GM21526 (cell line): ENCODE measurements around the gene OR5H6.
"Not testable (repeated sequence)": the region's sequence is repeated elsewhere in the genome, so short reads cannot be mapped to it uniquely, and the experiment has no call there.

ENCODE experiments used
- ATAC-seq: cut with Tn5 transposase; IDR thresholded peaks from one replicate; pipeline ENCODE4 v1.9.1; 2021; ENCODE audit warnings: moderate library complexity; ENCODE audit not compliant: unreplicated experiment, low FRiP score

The OR5H6 gene

DNA sequence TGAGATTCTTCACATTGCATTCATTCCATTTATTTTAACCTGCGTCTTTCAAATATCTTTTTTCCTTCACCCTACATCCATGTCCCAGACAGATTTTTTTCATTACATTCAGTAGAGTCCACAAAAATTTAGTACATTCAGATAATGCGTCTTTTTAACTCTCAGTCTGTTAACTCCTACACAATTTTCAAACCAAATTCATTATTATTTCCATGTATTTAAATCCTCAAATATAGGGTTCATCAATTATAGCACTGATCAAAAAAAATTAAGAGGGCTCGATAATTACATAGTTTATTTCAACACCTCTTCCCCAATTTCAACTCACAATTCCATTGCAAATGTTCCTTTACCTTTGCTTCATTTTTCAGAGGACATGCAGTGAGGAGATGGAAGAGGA, at the start of gene OR5H6:
TSS of gene OR5H6 (plus strand) at position 301 of the 400 bp plus-strand sequence. CDS start at position 390, 89 bp downstream.
- ATAC-seq = no peak

DNA sequence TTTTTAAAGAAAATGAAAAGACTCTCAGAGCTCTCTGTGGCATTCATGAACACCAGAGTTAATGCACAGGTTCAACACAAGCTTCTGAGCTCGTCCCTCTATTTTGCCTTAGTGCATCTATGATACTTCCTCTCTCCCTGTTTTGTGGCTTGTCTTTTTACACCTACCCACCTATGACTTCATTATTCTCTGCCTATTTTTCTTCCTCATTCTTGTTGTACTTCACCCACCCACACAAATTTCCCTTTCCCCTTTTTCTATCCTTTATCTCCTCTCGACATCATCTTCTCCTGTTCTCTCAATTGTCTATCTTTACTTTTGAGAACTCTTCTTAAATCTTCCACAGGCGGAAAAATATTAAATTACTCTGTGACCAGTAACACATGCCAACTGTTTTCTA, 49.0 kb upstream of the OR5H6 start:
- ATAC-seq = no peak

DNA sequence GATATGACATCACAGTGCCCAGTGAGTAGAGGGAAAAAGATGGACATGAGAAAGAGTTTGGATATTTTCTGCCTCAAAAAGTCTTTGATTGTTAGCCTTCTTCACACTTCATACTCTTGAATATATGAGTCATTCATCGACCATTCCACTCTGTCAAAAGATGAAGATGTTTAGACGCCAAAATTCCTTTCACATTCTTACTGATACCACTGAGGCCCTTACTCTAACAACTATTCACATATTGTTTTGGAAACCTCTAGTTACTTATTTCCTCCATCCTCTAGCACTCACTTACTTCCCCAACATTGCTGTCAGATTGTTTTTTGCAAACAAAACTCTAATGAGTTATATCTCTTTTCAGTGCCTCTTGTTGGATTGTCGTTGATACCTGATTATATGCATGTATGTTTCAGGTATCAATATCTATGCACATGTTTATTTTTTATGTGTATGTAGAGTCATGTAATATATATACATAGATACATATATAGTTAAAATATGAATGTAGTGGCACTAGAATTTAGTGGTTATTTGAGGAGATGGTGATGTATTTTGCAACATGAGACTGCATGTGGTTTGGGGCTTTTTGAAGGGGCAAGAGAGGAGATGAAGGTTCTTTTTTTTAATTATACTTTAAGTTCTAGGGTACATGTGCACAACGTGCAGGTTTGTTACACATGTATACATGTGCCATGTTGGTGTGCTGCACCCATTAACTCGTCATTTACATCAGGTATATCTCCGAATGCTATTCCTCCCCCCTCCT, 40.0 kb upstream of the OR5H6 start:
- no peak for ATAC-seq

DNA sequence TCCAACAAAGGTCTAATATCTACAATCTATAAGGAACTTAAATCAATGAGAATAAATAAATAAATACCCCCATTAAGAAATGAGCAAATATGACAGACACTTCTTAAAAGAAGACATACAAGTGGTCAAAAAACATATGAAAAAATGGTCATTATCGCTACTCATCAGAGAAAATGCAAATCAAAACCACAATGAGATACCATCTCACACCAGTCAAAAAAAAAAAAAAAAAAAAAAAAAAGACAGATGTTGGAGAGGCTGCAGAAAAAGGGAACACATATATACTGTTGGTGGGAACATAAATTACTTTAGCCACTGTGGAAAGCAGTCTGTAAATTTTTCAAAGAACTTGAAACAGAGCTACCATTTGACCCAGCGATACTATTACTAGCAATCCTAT, 31.6 kb upstream of the OR5H6 start:
- ATAC-seq = no peak

DNA sequence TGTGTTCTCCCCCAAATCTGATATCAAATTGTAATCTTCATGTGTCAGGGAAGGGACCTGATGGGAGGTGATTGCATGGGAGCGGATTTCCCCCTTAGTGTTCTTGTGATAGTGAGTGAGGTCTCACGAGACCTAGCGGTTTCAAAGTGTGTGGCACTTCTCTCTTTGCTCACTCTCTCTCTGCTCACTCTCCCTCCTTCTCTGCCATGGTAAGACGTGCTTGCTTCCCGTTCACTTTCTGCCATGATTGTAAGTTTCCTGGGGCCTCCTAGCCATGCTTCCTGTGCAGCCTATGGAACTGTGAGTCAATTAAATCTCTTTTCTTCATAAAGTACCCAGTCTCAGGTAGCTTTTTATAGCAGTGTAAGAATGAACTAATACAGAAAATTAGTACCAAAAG, 30.6 kb upstream of the OR5H6 start:
- no peak for ATAC-seq

DNA sequence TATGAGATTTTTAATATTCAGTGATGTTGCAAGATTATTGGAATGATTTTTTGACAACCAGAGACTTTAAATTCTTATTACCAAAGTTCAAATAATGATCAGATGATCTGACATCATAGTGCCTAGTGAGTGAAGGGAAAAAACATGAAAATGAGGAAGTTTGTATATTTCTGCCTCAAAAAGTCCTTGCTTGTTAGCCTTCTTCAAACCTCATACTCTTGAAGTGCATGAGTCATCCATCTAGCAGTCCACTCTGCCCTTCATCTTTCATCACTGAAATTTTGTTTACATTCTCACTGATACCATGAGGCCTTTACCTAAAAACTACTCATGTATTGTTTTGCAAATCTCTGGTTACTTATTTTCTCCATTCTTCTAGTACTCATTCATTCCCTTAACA, 23.9 kb upstream of the OR5H6 start:
- ATAC-seq = no peak

DNA sequence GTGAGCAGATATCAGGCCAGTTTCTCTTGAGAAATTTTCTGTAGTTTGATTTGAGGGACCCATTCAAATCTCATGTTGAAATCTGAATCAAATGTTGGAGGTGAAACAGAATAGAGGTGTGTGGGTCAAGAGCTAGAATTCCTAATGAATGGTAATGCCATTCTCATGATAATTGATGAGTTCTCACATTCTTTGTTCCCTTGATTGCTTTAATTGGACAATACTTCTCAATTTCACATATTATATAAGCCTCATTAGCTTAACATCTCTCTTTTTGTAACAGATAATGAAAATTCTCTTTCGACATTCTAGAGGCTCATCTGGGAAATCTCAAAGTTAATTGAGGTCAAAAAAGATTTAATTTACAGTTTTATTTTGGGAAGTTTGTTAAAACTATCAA, 21.9 kb upstream of the OR5H6 start:
- ATAC-seq = no peak

DNA sequence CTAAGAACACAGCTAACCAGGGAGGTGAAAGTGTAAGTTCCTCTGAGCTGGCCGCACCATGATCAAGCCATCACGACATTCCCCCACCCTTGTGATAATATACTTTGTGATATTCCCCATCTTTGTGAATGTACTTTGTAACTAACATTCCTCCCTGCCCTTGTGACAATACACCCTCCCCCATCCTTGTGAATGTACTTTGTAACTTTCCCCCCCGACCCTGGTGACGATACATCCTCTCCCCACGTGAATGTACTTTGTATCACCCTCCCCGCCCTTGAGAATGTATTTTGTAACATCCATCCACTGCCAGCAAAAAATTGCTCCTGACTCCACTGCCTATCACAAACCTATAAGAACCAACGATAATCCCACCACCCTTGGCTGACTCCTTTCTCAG, 20.2 kb upstream of the OR5H6 start:
- no peak for ATAC-seq

DNA sequence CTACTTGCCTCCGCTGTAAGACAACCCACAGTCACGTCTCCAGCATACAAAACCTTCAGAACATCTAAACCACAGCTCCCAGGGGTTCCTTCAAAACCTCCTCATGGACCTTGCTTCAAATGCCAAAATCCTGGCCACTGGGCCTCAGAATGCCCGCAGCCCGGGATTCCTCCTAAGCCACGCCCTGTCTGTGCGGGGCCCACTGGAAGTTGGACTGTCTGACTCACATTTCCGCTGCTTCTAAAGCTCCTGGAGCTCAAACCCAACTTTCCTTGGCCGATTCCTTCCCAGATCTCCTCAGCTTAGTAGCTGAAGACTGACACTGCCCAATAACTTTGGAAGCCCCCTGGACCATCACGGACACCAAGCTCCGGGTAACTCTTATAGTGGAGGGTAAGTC, 17.9 kb upstream of the OR5H6 start:
- no peak for ATAC-seq

DNA sequence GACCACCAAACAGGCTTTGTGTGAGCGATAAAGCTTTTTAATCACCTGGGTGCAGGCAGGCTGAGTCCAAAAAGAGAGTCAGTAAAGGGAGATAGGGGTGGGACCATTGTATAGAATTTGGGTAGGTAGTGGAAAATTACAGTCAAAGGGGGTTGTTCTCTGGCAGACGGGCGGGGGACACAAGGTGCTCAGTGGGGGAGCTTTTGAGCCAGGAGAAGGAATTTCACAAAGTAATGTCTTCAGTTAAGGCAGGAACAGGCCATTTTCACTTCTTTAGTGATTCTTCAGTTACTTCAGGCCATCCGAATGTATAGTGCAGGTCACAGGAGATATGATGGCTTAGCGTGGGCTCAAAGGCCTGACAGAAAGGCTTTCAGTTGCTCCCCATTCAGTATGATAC, 8.0 kb upstream of the OR5H6 start:
- ATAC-seq = not testable (repeated sequence)

DNA sequence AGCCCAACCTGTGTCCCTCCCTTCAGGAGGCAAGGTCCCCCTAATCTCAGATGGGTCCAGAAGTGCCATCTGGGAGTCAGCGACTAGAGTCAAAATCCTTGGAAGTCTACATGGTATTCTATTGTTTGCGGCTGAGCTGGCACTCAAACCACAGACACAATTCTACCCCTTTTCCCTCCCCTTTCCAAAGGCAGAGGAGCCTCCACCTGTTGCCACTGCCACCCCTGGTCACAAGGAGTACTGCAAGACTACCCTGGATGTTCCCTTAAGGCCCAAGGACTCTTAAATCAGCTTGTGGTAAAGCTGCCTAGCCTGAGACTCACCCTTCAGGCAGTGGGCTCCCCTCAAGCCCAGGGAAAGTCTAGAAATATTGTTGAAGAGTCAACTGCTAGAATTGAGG, 4.3 kb upstream of the OR5H6 start:
- ATAC-seq = peak; percentile 62

DNA sequence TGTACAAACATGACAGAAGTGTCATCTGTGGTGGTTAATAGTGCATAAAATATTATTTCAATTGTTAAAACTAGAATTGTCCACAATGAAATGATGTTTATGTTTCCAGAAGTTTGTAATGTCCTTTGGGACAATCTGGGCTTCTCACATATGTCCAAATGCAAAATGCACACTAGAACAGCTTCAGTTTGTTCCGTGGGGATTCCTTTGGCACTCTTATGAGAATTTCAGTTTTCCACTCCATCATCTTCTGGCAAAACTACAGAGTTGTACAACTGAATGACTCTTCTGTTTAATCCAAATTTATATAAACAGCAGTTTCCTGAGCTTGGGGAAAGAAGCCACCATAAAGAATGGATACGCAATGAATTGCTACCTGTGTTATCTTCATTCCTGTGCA, 2.0 kb upstream of the OR5H6 start:
- ATAC-seq = no peak

DNA sequence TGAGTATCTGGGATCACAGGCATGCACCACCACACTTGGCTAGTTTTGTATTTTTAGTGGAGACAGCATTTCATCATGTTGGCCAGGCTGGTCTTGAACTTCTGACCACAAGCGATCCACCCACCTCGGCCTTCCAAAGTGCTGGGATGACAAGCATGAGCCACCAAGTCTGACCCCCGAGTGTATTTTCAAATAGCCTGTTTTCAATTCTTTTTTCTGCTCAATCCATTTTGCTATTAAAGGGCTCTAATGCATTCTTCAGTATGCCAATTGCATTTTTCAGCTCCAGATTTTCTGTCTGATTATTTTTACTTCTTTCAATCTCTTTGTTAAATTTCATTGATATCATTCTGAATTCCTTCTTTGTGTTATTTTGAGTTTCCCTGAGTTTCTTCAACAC, 5.8 kb downstream of the OR5H6 start:
- ATAC-seq = no peak

DNA sequence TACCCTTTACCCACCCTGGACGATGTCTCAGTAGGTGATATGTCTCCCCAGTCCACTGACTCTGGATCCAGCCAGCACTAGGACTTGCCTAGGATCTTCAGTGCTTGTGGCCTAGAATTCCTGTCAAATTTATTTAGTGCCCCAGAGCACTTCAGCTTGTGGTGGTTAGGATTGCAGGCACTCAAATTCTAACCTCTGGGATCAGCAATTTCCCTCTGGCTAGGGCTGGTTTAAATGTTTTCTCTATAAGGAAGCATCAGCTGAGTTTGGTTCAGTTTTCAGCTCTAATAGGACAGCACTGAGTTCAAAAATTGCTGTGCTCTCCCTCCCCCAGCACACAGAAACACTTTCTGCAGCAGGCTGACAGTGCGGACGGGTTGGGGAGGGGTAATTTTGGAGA, 8.1 kb downstream of the OR5H6 start:
- ATAC-seq = no peak

DNA sequence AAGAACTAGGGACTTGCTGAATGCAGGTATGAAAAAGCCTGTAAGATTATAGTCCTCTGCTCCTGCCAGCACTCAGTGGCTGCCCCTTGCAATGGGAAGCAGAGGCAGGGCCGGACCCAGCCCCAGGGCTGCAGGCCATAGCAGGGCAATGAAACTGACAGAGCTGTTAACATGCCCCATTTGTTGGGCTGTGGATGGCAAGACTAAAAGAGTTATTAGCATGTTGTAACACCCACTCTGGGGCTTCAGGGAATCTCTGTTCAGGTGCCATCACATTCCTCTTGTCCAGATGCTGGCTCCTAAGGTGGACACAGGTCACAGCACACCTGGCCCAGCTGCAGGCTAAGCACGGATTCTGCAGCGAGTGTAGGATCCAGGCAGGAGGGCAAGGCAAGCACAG, 10.9 kb downstream of the OR5H6 start:
- ATAC-seq = no peak

DNA sequence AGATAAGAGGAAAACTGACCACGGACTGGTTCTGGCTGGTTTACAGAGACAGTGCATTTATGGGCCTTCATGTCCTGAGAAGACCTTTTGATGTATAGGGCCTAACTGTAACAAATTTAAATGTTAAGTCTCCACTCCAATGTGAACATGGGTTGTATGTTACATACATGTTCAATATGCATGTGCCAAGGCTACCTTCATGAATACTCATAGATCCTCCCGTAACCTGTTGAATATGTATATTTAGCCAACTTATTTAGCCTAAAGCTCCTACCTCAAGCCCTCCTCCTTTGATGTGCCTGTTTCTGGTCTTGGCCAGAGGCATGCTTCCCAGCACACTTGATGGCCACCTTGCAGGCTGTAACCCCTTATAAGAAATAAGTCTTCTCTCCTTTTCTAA, 18.2 kb downstream of the OR5H6 start, which contains the start of gene OR5H2:
TSS of gene OR5H2 (plus strand) at position 301 of the 400 bp plus-strand sequence. CDS start 398 bp downstream, outside the sequence.
- ATAC-seq = no peak

DNA sequence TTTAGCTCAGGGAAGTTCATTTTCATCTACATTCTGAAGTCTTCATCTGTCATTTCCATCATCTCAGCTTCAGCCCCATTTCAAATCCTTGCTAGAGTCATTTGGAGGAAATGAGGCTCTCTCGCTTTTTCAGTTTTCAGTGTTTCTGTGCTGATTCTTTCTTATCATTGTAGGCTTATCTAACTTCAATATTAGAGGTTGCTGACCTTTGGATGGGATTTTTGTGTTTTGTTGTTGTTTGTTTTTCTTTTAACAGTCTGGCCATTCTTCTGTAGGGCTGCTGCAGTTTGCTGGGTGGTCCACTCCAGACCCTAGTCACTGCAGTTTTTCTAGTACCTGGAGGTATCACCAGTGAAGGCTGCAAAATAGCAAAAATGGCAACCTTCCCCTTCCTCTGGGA, 26.9 kb downstream of the OR5H6 start:
- ATAC-seq = no peak

DNA sequence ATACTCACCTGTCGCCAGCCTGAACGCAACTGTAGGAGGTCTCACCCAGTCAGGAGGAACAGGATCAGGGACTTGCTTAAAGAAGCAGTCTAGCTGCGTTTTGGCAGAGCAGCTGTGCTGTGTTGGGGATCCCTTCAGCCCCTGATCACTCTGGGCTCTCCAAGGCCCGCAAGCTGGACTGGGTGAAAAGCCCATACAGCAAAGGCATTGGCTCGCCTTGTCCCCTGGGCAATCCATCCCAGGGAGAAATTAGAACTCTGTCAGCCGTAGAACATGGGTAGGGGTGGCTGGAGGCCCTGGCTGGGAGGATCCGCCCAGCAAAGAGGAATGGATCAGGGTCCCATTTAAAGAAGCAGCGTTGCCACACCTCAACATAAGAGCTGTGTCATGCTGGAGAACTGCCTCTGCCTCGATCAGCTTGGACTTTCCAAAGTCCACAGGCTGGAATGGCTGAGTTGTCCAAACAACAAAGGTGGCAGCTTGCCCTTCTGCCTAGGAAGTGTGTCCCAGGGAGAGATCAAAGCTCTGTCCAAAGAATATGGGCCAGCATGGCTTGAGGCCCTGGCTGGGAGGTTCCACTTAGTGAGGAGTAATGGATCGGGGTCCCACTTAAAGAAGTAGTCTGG, 27.4 kb downstream of the OR5H6 start:
- no peak for ATAC-seq
